GM10266 (cell line): Measurements from ENCODE around the gene SYNJ2BP.

Experiments
- DNase-seq: peaks from one replicate; pipeline ENCODE4 v3.0.0; 2012; ENCODE audit errors: extremely low spot score
- TF ChIP-seq, protein P1 (sequence below): IDR thresholded peaks from 2 replicates; pipeline ENCODE4 v1.5.1; 2012; ENCODE audit warnings: mild to moderate bottlenecking, low read depth; ENCODE audit not compliant: control insufficient read depth, insufficient read depth; ENCODE audit errors: missing control alignments

SYNJ2BP gene

DNA sequence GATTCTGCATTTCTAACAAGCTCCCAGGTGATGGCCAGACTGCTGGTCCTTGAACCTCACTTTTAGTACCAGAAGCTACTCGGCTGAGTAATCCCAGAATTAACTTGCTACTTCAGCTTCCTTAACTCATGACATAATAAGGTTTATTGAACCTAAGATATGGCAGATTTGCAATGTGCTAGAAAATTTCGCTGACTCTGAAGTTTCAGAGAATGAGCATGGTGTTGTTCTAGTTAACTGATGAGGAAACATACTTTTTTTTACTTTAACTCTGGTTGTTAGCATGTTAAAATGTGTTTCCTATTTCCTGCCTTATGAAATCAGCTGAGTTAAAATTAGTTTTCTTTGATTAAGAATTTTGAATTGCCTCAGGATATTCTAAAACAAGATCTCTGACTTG, 34.4 kb downstream of the SYNJ2BP start:
- TF ChIP-seq, protein P1, sequence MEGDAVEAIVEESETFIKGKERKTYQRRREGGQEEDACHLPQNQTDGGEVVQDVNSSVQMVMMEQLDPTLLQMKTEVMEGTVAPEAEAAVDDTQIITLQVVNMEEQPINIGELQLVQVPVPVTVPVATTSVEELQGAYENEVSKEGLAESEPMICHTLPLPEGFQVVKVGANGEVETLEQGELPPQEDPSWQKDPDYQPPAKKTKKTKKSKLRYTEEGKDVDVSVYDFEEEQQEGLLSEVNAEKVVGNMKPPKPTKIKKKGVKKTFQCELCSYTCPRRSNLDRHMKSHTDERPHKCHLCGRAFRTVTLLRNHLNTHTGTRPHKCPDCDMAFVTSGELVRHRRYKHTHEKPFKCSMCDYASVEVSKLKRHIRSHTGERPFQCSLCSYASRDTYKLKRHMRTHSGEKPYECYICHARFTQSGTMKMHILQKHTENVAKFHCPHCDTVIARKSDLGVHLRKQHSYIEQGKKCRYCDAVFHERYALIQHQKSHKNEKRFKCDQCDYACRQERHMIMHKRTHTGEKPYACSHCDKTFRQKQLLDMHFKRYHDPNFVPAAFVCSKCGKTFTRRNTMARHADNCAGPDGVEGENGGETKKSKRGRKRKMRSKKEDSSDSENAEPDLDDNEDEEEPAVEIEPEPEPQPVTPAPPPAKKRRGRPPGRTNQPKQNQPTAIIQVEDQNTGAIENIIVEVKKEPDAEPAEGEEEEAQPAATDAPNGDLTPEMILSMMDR: no peak
- DNase-seq: no peak

DNA sequence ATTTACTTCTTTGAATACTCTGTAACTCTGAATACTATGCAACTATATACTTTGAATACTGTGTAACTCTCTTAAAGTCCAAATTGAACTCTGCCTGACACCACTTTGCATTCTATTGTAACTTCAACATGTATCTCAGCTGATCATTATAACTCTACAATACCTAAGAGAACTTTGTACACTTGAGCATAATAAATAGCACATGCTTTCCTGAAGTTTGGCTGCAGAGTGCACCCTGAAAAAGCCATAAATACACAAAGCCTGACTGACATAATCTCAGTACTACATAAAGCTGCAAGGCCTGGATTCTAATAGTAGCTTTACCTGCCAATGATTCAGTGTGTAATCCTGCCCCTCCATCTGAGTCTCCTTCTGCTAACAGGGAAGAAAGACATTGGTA, 36.1 kb downstream of the SYNJ2BP start:
- no peak for DNase-seq
- TF ChIP-seq, protein P1: no peak

DNA sequence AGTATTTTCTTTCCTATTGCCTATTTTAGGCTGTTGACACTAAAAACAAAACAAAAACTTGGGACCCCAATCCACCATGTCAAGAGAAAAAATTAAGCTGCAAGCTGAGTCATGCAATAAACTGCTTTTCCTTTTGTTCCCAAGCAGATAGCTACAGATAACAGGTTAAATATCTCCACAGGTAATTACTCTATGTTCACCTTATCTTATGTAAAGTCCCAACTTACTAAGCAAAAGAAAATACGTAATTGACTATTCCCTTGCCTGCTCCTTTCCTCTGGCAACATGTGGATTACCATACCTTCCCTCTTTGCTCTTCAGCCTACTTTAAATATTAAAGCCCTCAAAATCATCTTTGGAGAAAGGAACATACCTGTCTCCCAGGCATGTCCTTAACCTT, 38.2 kb downstream of the SYNJ2BP start:
- TF ChIP-seq, protein P1: no peak
- no peak for DNase-seq
